GM19397 (cell line): ENCODE data around the gene HBG1.

Experiments used
- ATAC-seq: cut with Tn5 transposase; IDR thresholded peaks from one replicate; pipeline ENCODE4 v1.9.1; 2021; ENCODE audit warnings: mild to moderate bottlenecking, moderate library complexity; ENCODE audit not compliant: unreplicated experiment

The HBG1 gene

DNA sequence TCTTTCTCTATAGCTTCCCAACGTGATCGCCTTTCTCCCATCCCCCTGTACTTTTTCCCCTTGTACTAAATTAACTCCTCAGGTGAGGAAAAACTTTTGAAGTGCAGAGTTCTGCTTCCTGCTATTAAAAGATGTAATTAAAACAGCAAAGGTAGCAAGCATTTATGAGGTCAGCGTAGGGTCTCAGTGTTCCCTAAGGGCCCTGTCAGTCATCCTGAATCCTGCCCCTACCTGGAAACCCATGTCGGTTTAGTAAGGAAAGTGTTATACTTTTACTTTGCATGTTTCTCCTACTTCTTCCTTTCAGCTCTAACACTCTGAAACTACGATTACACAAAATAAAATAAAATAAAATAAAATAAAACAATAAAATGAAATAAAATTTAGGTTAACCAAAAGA lies 21.5 kb downstream of the HBG1 start:
- ATAC-seq, result no peak

DNA sequence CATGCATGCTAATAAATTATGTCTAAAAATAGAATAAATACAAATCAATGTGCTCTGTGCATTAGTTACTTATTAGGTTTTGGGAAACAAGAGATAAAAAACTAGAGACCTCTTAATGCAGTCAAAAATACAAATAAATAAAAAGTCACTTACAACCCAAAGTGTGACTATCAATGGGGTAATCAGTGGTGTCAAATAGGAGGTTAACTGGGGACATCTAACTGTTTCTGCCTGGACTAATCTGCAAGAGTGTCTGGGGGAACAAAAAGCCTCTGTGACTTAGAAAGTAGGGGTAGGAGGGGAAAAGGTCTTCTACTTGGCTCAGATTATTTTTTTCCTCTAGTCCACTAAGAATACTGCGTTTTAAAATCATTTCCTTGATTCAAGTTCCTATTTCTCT lies 22.0 kb downstream of the HBG1 start:
- ATAC-seq, result no peak

DNA sequence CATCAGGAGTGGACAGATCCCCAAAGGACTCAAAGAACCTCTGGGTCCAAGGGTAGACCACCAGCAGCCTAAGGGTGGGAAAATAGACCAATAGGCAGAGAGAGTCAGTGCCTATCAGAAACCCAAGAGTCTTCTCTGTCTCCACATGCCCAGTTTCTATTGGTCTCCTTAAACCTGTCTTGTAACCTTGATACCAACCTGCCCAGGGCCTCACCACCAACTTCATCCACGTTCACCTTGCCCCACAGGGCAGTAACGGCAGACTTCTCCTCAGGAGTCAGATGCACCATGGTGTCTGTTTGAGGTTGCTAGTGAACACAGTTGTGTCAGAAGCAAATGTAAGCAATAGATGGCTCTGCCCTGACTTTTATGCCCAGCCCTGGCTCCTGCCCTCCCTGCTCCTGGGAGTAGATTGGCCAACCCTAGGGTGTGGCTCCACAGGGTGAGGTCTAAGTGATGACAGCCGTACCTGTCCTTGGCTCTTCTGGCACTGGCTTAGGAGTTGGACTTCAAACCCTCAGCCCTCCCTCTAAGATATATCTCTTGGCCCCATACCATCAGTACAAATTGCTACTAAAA lies 22.8 kb downstream of the HBG1 start, which contains the start of gene HBB:
Gene HBB, minus strand, starts transcription at position 340 of the 579 bp plus-strand sequence. Its CDS starts 50 bp downstream, at position 290.
- ATAC-seq, result no peak

DNA sequence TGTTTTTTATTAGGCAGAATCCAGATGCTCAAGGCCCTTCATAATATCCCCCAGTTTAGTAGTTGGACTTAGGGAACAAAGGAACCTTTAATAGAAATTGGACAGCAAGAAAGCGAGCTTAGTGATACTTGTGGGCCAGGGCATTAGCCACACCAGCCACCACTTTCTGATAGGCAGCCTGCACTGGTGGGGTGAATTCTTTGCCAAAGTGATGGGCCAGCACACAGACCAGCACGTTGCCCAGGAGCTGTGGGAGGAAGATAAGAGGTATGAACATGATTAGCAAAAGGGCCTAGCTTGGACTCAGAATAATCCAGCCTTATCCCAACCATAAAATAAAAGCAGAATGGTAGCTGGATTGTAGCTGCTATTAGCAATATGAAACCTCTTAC lies 24.2 kb downstream of the HBG1 start:
- no peak for ATAC-seq

DNA sequence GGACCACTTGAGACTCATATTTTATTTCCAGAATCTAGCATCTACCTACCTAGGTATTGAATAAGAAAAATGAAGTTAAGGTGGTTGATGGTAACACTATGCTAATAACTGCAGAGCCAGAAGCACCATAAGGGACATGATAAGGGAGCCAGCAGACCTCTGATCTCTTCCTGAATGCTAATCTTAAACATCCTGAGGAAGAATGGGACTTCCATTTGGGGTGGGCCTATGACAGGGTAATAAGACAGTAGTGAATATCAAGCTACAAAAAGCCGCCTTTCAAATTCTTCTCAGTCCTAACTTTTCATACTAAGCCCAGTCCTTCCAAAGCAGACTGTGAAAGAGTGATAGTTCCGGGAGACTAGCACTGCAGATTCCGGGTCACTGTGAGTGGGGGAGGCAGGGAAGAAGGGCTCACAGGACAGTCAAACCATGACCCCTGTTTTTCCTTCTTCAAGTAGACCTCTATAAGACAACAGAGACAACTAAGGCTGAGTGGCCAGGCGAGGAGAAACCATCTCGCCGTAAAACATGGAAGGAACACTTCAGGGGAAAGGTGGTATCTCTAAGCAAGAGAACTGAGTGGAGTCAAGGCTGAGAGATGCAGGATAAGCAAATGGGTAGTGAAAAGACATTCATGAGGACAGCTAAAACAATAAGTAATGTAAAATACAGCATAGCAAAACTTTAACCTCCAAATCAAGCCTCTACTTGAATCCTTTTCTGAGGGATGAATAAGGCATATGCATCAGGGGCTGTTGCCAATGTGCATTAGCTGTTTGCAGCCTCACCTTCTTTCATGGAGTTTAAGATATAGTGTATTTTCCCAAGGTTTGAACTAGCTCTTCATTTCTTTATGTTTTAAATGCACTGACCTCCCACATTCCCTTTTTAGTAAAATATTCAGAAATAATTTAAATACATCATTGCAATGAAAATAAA lies 24.8 kb downstream of the HBG1 start:
- ATAC-seq, result no peak

DNA sequence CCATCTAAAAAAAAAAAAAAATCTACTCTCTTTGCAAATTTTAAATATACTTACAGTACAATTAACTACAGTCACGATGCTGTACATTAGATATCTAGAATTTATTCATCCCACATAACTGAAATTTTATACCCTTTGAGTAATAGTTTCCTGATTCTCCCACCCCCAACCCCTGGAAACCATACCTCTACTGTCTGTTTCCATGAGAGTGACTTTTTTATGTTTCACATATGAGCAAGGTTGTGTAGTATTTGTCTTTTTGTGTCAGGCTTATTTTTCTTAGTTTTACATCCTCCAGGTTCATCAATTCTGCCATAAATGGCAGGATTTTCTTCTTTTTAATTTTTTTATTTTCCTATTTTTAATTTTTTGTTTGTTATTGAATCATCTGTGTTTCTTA lies 26.0 kb downstream of the HBG1 start:
- ATAC-seq, result no peak

DNA sequence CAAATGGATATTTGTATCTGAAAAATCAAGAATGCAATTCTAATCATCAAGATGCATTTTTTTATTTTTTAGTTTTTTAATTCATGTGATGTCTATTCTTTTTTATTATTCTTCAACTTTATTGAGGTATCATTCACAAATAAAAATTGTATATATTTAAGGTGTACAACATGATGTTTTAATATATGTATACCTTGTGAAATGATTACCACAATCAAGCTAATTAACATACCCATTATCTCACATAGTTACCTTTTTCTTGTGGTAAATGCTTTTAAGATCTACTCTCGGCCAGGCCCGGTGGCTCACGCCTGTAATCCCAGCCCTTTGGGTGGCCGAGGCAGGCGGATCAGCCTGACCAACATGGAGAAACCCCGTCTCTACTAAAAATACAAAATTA lies 26.5 kb downstream of the HBG1 start:
- ATAC-seq, result no peak

DNA sequence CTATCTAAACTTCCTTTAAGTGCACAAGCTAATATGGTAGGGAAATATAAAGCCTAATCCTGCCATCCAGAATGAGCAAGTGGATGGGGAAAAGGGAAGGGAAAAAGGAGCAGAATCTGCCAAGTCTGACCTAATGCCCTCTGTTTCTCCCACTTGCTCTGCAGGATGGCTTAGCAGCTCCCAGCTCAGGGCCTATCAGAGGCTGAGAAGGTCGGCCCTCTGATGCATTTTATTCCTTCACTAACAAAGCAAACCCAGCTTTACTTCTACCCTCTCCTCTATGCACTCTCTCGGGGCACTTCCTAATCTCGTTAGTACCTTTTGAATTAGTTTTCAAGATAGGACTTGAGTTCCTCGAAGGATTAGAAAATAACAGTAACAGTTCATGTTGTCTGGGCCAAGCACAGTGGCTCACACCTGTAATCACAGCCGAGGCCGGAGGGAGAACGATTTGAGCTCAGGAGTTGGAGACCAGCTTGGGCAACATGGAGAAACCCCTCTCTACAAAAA lies 39.2 kb downstream of the HBG1 start:
- ATAC-seq, result no peak

DNA sequence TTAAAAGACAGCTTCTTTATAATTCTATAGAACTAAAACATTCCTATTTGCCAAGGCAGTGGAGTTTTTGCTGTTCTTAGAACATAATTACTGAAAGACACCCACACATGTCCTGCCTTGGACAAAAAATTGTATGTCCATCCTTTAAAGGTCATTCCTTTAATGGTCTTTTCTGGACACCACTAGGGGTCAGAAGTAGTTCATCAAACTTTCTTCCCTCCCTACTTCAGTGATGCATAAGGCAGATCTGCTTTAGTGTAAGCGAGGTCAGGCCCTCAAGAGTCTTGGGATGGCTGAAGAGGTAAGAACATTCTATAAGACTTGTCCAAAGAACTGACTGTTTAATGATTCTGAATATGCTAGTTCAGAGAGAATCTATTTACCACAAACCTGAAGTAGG lies 44.9 kb downstream of the HBG1 start:
- no peak for ATAC-seq

DNA sequence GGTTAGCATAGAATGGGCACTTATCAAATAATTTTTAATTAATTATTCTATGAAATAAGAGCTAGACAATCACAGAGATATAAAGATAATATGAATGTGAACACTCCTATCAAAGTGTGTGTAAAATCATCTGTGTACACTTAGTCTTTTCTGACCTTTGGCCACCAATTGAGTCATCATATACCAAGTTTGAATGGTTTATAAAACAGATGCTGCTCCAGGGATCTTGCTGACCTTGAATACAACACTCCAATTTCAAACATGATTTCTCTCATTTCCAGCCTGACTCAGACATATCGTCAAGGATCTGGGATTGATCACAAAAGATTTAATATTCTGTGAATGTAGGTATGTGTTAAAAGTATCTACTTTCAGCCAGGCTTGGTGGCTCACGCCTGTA lies 46.3 kb downstream of the HBG1 start:
- ATAC-seq, result no peak

DNA sequence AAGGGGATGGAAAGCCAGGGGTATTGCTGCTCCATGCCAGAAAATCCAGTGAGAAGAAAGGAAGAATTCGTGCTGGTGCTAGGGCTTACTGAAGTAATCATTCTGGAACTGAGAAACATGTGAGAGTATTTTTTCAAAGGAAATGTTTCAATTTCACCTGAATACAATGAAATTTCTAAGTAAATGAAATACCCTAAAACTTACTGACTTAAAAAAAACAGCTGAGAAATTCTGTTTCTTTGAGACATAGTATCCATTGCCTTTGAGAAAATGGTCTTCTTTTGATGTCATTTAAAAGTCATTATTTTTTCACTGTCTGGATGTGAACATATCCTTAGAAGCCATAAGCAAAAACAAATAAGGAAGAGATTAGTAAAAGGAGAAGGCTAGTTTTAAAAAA lies 49.1 kb downstream of the HBG1 start, which contains the start of gene OR51V1:
Gene OR51V1, minus strand, starts transcription at position 101 of the 400 bp plus-strand sequence. Its CDS starts 0 bp downstream, at position 101.
- no peak for ATAC-seq

DNA sequence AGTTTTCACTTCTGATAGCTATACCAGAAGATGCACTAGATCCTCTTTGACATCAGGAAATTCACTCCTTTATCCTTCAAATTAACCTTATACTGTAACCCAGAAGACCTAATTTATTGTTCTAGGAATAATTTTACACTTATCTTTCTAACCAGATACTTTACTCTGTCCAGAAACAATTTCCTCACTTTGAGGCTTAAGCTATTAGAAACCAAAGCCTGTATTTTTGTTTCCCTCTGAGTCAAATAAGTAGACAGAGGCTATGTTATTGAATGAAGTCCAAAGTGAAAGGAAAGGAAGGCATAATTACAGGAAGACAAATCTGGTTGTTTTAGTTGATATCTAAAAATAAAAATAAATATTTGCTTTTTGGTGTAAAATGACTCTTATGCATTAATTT lies 51.4 kb downstream of the HBG1 start:
- no peak for ATAC-seq
